Dendritic cell treated with granulocyte-macrophage colony-stimulating factor and Interleukin-4, amounts not matched to agents 40 ng/mL and 50 ng/mL, for 4 days (primary cell): ENCODE data around the gene CLDN24.

Experiments used
- H3K27ac Mint-ChIP-seq: one replicate; pipeline ENCODE4 v1.8.0; 2022; ENCODE audit warnings: mild to moderate bottlenecking, mixed read lengths
- H3K27me3 Mint-ChIP-seq: one replicate; pipeline ENCODE4 v1.8.0; 2022; ENCODE audit warnings: mild to moderate bottlenecking, mixed read lengths
- H3K36me3 Mint-ChIP-seq: one replicate; pipeline ENCODE4 v1.8.0; 2022; ENCODE audit warnings: low read depth, mixed read lengths
- H3K4me1 Mint-ChIP-seq: one replicate; pipeline ENCODE4 v1.8.0; 2022; ENCODE audit warnings: low read depth, mixed read lengths
- H3K4me3 Mint-ChIP-seq: one replicate; pipeline ENCODE4 v1.8.0; 2022; ENCODE audit warnings: mild to moderate bottlenecking, moderate library complexity, mixed read lengths
- H3K9me3 Mint-ChIP-seq: one replicate; pipeline ENCODE4 v1.8.0; 2022; ENCODE audit warnings: mixed read lengths
- intact Hi-C: fragments of 100-400 bp; cut with micrococcal nuclease; formaldehyde crosslinking; loops from one replicate; pipeline ENCODE4 v1.15.0; 2022

Gene CLDN24

GRCh38 chr4:183323295-183323694 is 1.1 kb upstream of the CLDN24 start:
- H3K27ac Mint-ChIP-seq: no peak overlapping the region
- intact Hi-C loops: no loop called here
- no peaks in the 10 kb centered on the region for H3K4me1 Mint-ChIP-seq
- no peaks in the 10 kb centered on the region for H3K27me3 Mint-ChIP-seq
- peaks cover 5% of the 10 kb centered on the region for H3K36me3 Mint-ChIP-seq
- H3K9me3 Mint-ChIP-seq: no peaks in the 10 kb centered on the region
- no peak overlapping the region for H3K4me3 Mint-ChIP-seq

GRCh38 chr4:183321516-183321915 is 710 bp downstream of the CLDN24 start:
- Mint-ChIP-seq H3K36me3 (peaks cover 5% of the 10 kb centered on the region), H3K4me1 (no peaks in the 10 kb centered on the region), H3K4me3 (no peak overlapping the region), H3K27ac (no peak overlapping the region), H3K27me3 (no peaks in the 10 kb centered on the region), H3K9me3 (no peaks in the 10 kb centered on the region)
- intact Hi-C loops: no loop called here

- H3K4me1 Mint-ChIP-seq: no peaks in the 10 kb centered on the region
- H3K27me3 Mint-ChIP-seq: no peaks in the 10 kb centered on the region
- H3K27ac Mint-ChIP-seq: no peak overlapping the region
- H3K9me3 Mint-ChIP-seq: no peaks in the 10 kb centered on the region
- intact Hi-C loops: no loop called here
- H3K4me3 Mint-ChIP-seq: no peak overlapping the region
- peaks cover 5% of the 10 kb centered on the region for H3K36me3 Mint-ChIP-seq
Measured at GRCh38 chr4:183321079-183321478, 1.1 kb downstream of the CLDN24 start.

DNA sequence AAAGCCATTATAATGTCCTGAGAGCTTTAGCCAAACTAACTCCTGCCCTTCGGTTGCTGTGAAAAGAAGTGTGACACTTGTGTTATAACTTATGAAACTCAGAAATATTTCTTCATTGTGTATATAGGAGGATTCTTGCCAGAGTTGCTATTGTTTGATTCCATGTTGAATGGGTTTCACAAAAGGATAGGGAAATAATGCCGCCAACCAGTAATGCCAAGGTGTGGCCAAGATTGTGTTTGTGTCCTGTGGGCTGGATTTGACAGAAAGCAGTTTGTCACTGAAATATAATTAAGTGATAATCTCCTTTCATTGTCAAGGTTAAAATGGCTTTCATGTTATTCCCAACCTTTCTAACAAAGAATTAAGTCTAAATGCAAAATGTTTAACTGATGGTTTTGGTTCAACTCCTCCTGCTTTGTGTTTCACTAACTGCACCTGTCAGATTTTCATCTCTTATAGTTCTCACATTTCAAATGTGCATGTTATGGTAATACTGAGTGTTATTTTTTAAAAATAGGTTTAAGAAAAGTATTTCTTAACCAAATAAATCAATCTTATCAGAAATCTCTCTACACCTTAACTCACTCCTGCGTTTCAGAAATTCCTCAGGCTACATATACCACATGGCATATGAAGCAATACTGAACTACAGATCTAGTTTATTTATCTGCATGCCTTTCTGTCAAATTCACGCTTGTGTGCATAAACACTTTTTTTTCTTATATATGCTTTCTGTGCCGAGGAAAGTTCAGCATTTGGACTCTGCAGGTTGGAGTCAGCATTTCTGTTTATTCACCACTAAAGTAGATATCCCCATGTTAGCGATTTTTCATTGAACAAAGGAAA is 1.8 kb downstream of the CLDN24 start, which contains the start of gene CLDN22:
TSS of gene CLDN22 (minus strand) at position 66 of the 849 bp plus-strand sequence. CDS start at position 8, 58 bp downstream.
- Mint-ChIP-seq H3K27ac (no peak within 1 kb of the TSS), H3K4me1 (no peaks in the 10 kb centered on the region), H3K27me3 (no peaks in the 10 kb centered on the region), H3K9me3 (no peaks in the 10 kb centered on the region), H3K36me3 (peaks cover 5% of the 10 kb centered on the region), H3K4me3 (no peak within 1 kb of the TSS)
- intact Hi-C loops: no loop called here

DNA sequence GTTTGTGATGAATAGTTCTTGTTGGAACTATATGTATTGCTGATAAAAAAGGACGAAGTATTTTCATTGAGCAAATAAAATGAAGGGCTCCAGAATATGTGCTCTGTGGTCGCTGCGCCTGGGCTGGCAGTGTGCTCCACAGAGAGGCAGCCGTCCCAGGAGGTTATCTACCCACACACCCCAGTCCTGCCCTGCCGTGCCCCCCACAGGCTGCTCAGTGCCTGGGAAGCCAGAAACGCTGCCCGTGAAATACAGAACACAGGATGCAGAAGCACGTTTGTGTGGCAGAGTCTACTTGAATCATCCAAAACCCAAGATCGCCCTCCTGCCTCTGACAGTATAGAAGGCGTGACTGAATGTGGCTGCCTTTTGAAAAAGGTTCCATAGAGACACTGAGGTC is 3.6 kb downstream of the CLDN24 start:
- Mint-ChIP-seq H3K27me3 (no peaks in the 10 kb centered on the region), H3K27ac (no peak overlapping the region), H3K4me3 (no peak overlapping the region), H3K9me3 (no peaks in the 10 kb centered on the region), H3K36me3 (peaks cover 18% of the 10 kb centered on the region), H3K4me1 (no peaks in the 10 kb centered on the region)
- intact Hi-C loops: no loop called here

- H3K4me3 Mint-ChIP-seq: no peak overlapping the region
- no peaks in the 10 kb centered on the region for H3K4me1 Mint-ChIP-seq
- no peaks in the 10 kb centered on the region for H3K27me3 Mint-ChIP-seq
- H3K27ac Mint-ChIP-seq: no peak overlapping the region
- H3K9me3 Mint-ChIP-seq: no peaks in the 10 kb centered on the region
- intact Hi-C loops: no loop called here
- peaks cover 36% of the 10 kb centered on the region for H3K36me3 Mint-ChIP-seq
Measured at GRCh38 chr4:183314806-183315205, 7.4 kb downstream of the CLDN24 start.

DNA sequence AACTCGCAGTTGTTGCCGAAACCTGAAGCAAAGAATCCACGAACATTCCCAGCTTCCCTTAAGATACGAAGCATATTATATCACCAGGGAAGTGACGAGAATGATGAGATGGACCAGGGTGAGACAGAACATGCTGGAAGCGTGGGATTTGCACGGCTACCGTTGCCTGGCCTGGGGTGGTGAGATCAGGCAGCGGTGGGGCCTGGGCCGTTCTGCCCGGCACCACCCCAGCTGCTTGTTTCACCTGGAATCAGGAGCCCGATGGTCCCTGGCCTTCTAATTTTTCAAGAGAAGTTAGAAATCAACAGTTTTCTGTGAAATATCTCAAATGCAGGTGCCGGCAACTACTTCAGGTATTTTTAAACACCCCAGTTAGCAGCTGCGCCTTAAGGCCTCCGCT is 7.9 kb downstream of the CLDN24 start:
- intact Hi-C loops: no loop called here
- H3K4me1 Mint-ChIP-seq: no peaks in the 10 kb centered on the region
- H3K27me3 Mint-ChIP-seq: no peaks in the 10 kb centered on the region
- H3K4me3 Mint-ChIP-seq: no peak overlapping the region
- peaks cover 36% of the 10 kb centered on the region for H3K36me3 Mint-ChIP-seq
- H3K9me3 Mint-ChIP-seq: no peaks in the 10 kb centered on the region
- H3K27ac Mint-ChIP-seq: no peak overlapping the region

GRCh38 chr4:183312841-183313240 is 9.4 kb downstream of the CLDN24 start:
- intact Hi-C loops: no loop called here
- no peak overlapping the region for H3K4me3 Mint-ChIP-seq
- H3K27ac Mint-ChIP-seq: no peak overlapping the region
- no peaks in the 10 kb centered on the region for H3K27me3 Mint-ChIP-seq
- H3K4me1 Mint-ChIP-seq: no peaks in the 10 kb centered on the region
- H3K9me3 Mint-ChIP-seq: no peaks in the 10 kb centered on the region
- peaks cover 31% of the 10 kb centered on the region for H3K36me3 Mint-ChIP-seq

DNA sequence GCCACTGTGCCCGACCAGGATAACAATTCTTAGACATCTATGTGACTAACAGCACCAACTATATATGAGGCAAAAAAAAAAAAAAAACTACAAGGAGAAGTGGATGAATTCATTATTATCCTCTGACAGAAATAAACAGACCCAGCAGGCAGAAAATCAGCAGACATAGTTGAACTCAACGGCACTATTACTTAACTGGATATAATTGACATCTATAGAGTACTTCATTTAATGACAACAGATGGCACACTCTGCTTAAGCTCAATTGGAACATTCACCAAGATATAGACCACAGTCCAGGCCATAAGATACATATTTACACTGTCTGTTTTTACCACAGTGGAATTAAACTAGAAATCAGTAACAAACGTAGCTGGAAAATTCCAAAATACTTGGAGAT is 15.4 kb downstream of the CLDN24 start:
- no peaks in the 10 kb centered on the region for H3K4me1 Mint-ChIP-seq
- intact Hi-C loops: no loop called here
- no peak overlapping the region for H3K4me3 Mint-ChIP-seq
- no peaks in the 10 kb centered on the region for H3K36me3 Mint-ChIP-seq
- no peaks in the 10 kb centered on the region for H3K27me3 Mint-ChIP-seq
- H3K27ac Mint-ChIP-seq: no peak overlapping the region
- H3K9me3 Mint-ChIP-seq: no peaks in the 10 kb centered on the region

DNA sequence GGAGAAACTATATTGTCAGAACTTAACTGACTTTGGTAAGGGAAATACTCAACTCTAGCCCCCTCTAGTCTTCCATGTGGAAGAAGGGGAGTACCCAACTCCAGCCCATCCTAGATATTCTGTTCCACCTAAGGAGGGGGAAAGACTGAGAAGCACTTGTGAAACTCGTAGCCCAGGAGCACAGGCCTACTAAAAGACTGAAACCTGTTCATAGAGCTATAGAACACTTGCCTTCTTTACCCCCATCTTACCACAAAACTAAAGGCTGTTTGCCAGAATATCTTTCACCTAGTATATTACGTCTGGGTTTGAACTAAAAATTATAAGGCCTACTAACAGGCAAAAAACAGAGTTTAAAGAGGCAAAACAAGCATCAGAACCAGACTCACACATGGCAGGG is 17.7 kb downstream of the CLDN24 start:
- Mint-ChIP-seq H3K27me3 (no peaks in the 10 kb centered on the region), H3K27ac (no peak overlapping the region), H3K36me3 (peaks cover 3% of the 10 kb centered on the region), H3K9me3 (no peaks in the 10 kb centered on the region), H3K4me3 (no peak overlapping the region), H3K4me1 (no peaks in the 10 kb centered on the region)
- intact Hi-C loops: no loop called here

DNA sequence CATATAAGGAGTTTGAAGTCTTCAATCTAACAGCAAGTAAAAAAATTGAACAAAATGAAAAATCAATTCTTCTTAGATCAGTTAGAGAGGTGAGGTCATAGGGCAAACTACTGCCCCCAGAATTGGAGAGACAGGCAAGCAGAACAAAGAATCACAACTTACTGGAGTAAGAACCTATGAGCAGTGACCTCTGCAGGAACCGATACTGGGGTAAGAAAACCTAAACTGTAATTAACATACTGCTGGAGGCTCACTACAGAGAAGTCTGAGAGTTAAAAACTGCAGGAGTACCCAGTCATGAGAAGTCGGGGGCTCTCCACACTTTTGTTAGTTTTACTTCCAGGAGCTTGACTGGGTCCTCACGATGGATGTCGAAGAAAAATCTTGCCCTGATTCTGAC is 18.2 kb downstream of the CLDN24 start:
- Mint-ChIP-seq H3K4me3 (no peak overlapping the region), H3K9me3 (no peaks in the 10 kb centered on the region), H3K27me3 (no peaks in the 10 kb centered on the region), H3K36me3 (peaks cover 6% of the 10 kb centered on the region), H3K4me1 (no peaks in the 10 kb centered on the region), H3K27ac (no peak overlapping the region)
- intact Hi-C loops: no loop called here

GRCh38 chr4:183303301-183303700 is 18.9 kb downstream of the CLDN24 start:
- Mint-ChIP-seq H3K9me3 (no peaks in the 10 kb centered on the region), H3K36me3 (peaks cover 6% of the 10 kb centered on the region)

DNA sequence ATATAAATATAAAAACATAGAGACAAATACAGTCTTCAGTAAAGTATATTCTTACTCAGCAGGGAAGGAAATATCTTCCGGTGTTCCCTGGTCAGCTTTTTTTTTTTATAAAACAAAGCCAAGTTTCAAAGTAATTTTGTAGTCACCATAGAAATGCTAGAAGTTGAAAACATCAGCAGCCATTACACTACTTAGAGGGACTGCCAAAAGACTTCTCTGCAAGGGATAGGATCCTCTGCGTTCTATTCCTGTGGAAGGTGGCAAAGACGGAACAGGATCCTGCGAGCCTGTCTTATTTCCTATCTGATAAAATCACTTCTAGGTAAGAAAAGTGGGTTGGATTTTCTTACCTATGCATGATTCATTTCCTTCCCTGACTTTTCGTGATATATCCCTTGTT is 21.6 kb downstream of the CLDN24 start:
- intact Hi-C loops: no loop called here
- Mint-ChIP-seq H3K4me1 (no peaks in the 10 kb centered on the region), H3K4me3 (no peak overlapping the region), H3K27me3 (no peaks in the 10 kb centered on the region), H3K27ac (no peak overlapping the region), H3K36me3 (peaks cover 6% of the 10 kb centered on the region), H3K9me3 (no peaks in the 10 kb centered on the region)

More at GRCh38 chr4:183303301-183303700, 18.9 kb downstream of the CLDN24 start:
- no peak overlapping the region for H3K4me3 Mint-ChIP-seq
- H3K27me3 Mint-ChIP-seq: no peaks in the 10 kb centered on the region
- H3K4me1 Mint-ChIP-seq: no peaks in the 10 kb centered on the region
- H3K27ac Mint-ChIP-seq: no peak overlapping the region
- intact Hi-C loops: no loop called here

DNA sequence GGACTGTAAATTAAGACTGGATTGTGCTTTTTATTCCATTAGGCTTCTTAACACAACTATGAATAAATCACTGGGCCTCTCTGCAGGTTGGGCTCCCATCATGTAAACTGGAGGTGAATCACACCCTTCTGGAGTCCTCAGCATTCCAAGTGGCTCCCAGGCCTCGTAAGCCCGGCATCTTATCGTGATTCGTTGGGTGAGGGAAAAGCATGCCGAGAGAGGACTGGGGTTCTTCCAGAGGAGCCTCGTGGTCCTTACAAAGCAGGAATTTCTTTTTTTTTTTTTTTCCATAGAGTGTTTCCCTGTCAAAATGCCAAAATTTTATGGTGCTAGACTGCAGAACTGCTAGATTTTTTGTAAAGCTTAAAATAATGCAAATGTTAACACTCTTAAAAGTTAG is 22.2 kb downstream of the CLDN24 start:
- H3K36me3 Mint-ChIP-seq: peaks cover 6% of the 10 kb centered on the region
- H3K27me3 Mint-ChIP-seq: no peaks in the 10 kb centered on the region
- no peaks in the 10 kb centered on the region for H3K4me1 Mint-ChIP-seq
- intact Hi-C loops: no loop called here
- H3K9me3 Mint-ChIP-seq: no peaks in the 10 kb centered on the region
- H3K4me3 Mint-ChIP-seq: no peak overlapping the region
- no peak overlapping the region for H3K27ac Mint-ChIP-seq

GRCh38 chr4:183299464-183299863 is 22.8 kb downstream of the CLDN24 start:
- Mint-ChIP-seq H3K27me3 (no peaks in the 10 kb centered on the region), H3K9me3 (no peaks in the 10 kb centered on the region), H3K4me1 (no peaks in the 10 kb centered on the region), H3K36me3 (peaks cover 6% of the 10 kb centered on the region), H3K27ac (no peak overlapping the region), H3K4me3 (no peak overlapping the region)
- intact Hi-C loops: no loop called here
